HG02798 (cell line): Measurements from ENCODE around the gene NKX6-1.

Experiments
- ATAC-seq: cut with Tn5 transposase; IDR thresholded peaks from one replicate; pipeline ENCODE4 v1.9.1; 2021; ENCODE audit warnings: mild to moderate bottlenecking; ENCODE audit not compliant: unreplicated experiment, poor library complexity

NKX6-1 gene

DNA sequence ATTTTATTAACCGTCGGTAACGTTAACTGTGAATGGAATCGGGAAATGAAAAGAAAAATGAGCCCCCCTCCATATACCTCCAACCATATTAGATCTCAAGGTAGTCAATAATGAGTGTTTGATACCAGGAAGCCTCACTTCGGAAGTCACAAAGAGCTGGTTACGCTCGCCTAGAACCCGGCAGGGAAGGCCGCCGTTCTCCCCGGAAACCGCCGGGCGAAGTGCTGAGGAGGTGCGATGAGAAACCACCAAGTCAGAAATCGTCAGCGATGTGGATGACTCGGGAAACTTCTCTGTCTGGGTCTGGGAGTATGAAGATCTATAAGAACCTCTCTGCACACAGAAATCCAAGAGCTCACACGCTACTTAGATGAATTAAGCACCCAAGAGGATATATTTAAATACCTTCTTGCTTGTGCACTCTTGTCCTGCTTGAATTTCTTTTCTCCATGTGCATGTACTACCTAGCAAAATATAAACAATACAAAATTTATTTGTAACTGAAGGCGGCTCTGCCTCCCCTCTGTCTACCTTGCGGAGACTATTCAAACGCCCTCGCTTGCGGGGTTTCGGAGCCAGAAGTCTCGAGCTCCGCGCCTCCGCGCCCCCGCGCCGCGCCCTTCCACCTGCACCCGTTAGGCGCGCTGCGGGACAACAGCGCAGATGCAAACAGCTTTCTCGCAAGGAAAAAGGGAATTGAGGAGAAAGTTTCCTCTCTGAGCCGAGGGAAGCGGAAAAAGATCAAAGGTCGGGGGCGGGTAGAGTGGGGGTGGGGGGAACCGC lies 17.8 kb downstream of the NKX6-1 start:
- ATAC-seq = no peak

DNA sequence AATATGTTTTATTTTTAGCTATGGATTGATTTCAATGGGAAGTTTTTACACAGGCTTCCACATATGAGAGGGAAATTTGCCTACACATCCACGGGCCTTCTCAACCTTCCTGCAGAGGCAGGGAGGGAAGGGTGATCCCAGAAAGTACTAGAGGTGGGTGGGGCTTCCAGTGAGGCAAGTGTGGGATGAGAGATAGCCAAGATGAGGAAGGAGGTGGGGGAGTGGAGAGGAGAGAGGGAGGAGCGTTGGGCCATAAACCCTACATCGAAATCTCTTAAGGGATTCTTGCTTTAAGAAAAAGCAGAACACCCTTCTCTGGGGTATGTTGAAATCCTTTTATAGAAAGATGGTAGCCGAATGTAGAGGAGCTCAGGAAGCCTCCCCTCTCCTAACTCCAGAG lies 19.0 kb downstream of the NKX6-1 start:
- no peak for ATAC-seq

DNA sequence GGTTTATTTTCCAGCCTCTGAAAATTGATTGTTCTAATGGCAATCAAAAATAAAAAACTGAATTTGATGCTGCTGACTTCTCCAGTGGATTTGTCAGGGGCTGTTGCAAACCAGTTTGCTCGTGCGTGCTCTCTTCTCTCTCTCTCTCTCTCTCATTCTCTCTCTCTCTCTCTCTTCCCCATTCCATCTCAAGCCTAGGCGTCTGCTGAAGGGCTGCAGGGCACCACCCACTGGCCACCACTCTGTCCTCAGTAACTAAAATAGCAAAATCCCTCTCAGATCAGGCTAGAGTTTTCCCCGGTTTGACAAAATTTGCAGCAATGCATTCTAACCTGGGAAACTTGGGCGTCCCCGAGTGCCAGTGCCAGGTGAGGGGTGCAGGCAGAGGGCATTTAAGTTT lies 19.4 kb downstream of the NKX6-1 start:
- ATAC-seq = no peak

DNA sequence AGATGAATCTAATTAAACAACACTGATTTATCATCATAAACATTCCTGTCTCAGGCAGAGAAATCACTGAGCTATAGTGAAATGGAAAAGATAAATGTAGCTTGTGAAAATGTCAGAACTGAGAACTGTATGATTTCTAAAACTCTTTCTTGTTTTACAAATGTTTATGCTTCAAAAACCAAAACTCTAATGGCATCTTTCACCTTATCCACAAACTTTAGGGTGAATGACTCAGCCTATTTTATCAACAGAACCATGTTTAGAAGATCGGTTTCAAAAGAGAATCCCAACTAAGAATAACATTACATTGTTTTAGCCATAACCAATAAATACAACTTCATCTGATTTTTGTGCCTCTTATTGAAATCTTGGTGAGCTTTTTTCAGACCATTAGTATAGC lies 21.4 kb downstream of the NKX6-1 start:
- no peak for ATAC-seq

DNA sequence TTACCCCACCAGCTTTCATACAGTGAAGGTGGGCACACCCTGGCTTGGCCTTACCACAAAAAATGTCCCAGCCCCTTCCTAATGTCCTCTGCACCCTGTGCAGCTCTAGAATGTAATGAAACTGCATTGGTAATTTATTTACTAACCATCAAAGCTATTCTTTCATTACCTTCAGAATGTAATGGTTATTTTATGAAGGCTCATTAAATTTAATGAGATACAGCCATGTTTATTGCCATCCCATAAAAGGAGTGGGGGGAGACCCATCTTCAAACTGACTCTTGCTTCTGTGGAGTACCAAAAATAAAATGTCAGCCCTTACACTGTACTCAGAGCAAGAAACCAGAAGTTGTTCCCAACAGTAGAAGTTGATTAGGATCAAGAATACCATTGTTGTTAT lies 25.0 kb downstream of the NKX6-1 start:
- ATAC-seq = no peak

DNA sequence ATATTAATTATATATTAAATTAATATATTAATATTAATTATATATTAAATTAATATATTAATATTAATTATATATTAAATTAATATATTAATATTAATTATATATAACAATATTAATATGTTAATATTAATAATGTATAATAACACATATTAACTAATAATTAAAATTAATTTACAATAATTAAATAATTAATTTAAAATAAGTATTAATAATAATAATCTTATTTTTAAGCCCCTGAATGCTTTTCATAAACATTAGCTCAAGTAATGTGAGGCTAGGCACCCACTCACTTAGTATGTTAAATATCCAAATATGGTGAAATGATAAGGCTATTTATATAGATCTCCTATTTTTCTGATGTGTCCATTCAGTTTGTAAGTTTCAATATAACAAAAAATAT lies 26.9 kb downstream of the NKX6-1 start:
- ATAC-seq = no peak

DNA sequence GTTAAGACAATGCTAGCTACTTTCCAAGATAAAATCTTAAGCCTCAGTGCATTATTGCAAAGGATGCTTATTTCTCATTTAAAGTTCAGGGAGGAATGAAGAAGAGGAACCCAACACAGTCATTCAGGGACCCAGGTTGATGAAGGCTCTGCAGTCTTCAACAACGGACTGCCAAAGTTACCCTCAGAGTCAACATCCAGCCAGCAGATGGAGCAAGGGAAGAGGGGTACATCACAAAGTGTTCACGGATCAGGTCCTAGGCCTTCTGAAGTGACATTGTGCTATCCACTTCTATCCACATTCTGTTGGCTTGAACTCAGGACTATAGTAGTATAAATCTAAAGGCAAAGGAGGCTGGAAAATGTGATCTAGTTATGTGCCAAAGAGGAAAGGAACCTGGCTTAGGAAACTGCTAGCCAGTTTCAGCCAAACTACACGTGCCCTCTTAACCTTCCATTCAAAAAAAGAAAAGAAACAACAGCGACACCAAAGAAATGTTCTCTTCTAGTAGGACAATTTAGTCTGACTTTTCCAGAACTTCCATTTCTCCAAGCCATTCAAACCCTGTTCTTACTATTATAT lies 28.8 kb downstream of the NKX6-1 start:
- ATAC-seq = no peak

DNA sequence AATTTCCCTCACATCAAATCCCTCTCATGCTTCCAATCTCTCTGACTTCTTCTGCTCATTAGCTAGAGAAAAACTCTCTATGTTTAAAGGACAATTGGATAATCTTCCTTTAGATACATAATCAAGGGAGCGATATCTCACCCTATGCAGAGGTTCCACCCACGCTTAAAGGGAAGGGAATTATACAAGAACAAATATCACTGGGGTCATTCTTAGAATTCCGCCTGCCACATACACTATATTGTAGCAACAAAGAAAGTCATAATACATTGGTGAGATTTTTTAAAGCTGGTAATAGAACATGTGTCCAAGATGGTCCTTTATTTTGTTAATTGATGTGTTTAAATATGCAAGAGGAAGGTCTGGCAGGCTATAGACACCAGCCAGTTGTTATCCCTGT lies 31.5 kb downstream of the NKX6-1 start:
- no peak for ATAC-seq

DNA sequence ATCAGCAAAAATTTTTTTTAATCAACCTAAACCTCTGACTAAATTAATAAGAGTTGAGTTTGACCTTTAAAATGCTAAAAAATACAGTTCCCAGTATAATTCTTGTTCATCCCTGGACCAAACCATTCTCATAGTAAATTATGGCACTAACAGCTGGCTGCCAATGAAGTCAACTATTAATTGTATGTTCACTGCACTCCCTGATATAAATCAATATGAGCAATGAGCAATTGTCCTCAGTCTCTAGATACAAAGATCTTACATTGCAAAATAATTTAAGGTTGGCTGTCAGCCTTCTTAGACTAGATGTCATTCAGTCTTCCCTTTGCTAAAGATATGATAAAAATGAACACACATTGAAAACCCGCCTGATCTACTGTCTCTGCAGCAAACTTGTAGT lies 39.3 kb downstream of the NKX6-1 start:
- ATAC-seq = no peak

DNA sequence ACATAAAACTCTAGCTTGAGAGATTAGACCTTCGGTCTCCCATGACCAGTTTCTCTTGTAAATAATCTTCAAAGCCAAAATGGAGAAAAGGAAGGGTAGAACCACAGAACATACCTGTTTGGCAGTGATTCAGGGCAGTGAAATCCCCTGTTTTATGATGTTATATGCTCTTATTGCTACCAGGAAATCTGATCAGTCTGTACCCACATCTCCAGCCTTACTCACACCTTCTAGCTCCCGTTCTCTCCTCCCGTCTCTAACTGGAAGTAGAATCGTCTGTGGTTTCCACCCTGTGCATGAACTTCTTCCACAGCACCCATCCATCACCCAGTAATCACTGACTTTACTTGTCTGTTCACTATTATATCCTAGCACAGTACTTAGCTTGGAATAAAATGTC lies 42.9 kb downstream of the NKX6-1 start:
- ATAC-seq = no peak

DNA sequence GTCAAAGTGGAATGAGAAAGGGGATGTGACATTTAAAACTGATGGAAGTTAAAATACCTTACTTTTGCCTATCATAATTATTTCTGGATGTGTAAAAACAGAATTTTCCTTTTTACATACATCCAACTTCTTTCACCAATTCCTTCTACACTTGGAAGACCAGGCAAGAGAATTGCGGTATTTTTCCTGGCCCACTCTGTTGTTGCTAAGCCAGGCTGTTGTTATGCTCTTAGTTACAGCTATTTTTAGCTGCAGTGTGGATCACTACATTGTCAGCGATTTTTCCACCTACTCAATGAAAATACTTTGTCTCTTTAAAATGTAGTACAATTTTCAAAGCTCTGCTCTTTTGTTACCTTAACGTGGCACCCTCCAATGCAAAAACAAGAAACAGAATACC lies 43.4 kb downstream of the NKX6-1 start:
- no peak for ATAC-seq

DNA sequence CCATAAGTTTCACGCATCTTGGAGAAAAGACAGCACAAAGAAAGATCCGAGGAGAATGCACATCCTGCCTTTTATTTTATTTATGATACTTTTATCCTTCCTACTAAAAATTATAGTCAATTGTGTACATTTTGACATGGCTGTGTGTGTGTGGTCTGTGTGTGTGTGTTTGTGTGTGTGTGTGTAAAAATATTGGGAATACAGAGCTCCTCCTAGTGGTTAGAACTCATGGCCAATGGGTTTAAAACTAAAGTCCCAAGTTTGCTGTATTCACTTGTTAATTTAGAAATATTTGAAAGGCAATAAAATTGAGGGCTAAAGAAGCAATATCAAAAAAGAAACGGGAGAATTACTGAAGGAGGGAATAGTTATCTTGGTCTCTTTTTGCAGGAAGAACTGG lies 47.5 kb downstream of the NKX6-1 start:
- no peak for ATAC-seq

DNA sequence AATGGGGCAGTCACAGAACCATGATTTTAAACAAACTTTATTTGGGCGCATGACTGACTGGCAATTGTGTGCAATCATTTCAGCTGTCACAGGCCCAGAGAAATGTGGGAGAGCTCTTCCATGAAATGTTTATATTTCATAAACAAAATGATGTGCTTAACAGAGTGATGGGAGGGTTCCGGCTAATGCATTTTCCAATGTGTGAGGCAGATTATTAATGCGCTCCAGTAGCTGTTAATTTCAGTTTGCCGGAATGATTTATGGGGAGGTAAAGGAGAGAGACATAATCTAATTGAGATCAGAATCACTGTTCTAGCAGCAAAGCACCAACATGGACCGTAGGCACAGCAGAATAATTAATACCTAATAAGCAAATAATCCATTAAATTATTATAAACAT lies 55.6 kb downstream of the NKX6-1 start:
- no peak for ATAC-seq

DNA sequence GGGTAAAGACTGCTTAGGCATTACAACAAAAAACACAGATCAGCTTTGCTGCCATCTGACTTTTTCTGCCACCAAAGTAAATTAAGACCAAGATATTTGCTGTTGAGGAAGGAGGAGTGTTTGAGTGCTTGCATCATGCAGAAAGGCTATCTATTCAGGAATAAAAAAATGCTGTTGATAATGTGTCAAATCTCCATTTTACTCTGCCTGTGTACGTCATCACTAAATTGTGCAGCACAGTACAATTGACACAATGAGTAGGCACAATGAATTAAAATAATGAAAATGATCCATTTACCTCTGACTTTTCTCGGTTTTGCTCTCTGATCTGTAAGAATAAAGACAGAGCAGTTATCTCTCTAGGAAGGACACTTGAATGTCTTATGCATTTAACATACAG lies 56.3 kb downstream of the NKX6-1 start:
- no peak for ATAC-seq
